ENCODE measurements around the gene MAD1L1.

The MAD1L1 gene

GRCh38 chr7:1901431-1902210 is 331.1 kb downstream of the MAD1L1 start:
- DNase-seq (ENCODE audit: low read depth in 2 of 3, low spot score in 1 of 3) = no peak

- DNase-seq (ENCODE audit: low read depth in 2 of 3, low spot score in 1 of 3) = no peak
Observed at GRCh38 chr7:1900847-1901246, 331.9 kb downstream of the MAD1L1 start.

GRCh38 chr7:1899951-1900762 is 332.6 kb downstream of the MAD1L1 start:
- no peak for DNase-seq (ENCODE audit: low read depth in 2 of 3, low spot score in 1 of 3)

DNA sequence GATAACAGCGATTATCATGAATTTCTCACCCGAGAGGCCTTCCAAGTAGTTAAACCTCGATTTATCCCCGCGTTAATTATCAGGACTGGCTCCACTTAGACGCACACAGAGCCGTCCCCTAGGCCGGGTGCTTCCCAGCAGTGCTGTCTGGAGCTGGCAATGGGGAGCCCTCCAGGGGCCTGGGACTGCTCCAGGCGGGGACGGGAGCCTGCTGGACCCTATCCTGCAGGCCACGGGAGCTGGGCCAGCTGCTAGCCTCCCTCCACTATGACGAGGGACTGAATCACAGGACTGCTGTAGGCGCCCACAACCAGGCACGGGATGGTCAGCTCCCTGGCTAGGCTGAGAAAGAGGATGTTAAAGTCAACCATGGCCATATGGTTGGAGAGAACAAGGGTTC is 333.5 kb downstream of the MAD1L1 start:
- DNase-seq (ENCODE audit: low read depth in 2 of 3, low spot score in 1 of 3) = no peak

GRCh38 chr7:1898628-1899185 is 334.0 kb downstream of the MAD1L1 start:
- no peak for DNase-seq (ENCODE audit: low read depth in 2 of 3, low spot score in 1 of 3)

DNA sequence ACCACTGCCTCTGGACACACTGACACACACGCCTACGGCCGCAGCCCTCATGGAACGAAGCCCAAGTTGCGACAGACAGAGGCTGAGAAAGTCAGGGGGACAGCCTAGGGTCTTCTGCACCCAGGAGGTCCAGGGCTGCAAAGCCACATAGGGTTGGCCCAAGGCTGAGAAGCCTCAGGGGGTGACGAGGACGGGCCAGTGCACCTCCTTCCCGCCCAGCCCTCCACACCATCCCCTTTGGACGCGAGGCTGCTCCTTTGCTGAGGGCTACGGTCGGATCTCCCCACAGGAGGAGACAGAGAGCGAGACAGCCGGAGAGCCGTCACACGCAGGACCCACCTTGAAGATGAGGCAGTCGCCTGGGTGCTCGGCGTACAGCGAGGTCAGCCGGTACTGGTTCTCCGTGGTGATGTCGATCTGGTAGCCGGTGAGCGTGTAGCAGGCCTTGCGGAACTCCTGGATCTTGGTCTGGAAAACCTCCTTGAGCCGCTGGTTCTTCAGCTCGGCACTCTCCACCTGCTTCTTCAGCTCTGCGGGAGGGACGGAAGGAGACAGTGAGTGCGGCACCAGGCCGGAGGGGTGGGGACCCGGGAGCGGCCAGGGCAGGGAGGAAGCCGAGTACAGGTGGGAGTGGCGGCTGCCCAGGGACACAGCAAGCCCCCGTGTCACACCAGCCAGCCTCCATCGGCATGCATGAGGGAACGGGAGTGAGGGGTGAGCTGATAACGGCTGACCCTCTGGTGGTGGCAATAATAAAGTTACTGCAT is 334.7 kb downstream of the MAD1L1 start:
- no peak for DNase-seq (ENCODE audit: low read depth in 2 of 3, low spot score in 1 of 3)

DNA sequence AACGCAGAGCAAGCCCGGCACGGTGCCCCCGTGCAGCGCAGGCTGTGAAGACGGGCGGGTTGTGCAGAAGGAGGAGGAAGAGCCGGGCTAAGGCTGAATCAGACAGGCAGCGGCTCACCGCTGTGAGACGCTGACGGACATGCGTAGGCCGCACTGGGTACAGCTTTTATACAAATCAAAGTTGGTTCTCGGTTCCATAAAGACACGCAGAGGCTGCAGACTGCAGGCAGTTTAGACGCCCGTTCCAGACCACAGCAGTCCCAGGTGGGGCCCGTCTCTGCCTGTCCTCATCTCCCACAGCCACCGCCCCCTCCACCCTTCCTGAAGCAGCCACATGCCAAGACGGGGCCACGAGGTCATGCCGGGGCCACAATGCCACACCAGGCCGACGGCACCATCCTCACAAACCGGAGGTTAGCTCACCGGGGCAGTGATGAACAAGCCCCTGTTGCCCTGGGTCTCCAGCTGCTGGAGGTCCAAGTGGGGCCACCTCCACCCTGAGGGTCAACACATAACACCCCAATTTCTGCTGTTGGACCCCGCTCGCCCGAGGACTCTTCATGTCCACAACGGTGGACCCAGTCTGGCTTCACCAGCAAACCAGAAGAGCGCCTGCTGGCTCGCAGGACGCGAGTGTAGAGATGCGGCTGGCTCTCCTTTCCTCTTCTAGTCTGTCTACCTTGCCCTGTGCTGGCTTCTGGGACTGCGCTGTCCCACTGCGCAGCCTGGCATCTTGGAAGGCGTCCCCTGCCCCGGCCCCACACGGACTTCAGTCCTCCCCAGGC is 335.5 kb downstream of the MAD1L1 start:
- no peak for DNase-seq (ENCODE audit: low read depth in 2 of 3, low spot score in 1 of 3)

DNA sequence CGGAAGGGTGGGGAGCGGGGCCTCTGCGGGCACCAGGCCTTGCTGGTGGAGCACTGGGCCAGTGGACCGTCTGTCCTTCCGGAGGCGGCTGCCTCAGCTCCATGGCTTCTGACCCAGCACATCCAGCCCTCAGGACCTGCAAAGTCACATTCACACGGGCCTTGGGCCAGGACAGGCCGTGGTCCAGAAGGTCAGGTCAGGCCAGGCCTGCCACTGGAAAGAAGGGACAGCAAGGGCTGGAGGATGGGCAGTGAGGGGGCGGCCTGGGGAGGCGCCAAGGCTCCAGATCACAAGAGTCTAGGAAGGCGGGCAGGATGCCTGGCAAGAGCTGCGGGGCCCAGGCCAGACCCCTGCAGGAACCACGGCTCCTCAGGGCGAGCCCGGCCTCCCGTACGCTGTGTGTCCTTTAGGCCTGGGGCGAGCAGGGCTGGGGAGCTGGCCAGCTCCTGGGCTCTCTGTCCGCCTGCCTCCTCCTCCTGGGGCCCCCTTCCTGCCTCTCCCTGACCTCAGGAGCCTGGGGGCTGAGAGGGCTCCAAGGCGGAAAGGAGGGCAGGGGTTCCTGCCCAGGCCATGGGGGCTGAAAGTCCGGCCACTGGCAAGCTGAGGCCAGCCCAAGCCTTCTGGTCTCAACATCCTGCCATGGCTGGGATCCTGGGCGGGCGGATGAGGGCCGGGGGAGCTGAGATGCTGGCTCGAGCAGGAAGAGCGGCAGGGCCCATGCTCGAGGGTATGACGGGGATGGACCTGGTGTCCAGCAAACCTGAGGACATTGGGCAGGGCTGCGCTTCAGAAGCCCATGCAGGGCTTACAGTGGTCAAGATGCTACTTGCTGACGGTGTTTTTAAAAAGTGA is 336.9 kb downstream of the MAD1L1 start:
- DNase-seq (ENCODE audit: low read depth in 2 of 3, low spot score in 1 of 3) = no peak

GRCh38 chr7:1894906-1895663 is 337.7 kb downstream of the MAD1L1 start:
- DNase-seq (ENCODE audit: low read depth in 2 of 3, low spot score in 1 of 3) = no peak

DNA sequence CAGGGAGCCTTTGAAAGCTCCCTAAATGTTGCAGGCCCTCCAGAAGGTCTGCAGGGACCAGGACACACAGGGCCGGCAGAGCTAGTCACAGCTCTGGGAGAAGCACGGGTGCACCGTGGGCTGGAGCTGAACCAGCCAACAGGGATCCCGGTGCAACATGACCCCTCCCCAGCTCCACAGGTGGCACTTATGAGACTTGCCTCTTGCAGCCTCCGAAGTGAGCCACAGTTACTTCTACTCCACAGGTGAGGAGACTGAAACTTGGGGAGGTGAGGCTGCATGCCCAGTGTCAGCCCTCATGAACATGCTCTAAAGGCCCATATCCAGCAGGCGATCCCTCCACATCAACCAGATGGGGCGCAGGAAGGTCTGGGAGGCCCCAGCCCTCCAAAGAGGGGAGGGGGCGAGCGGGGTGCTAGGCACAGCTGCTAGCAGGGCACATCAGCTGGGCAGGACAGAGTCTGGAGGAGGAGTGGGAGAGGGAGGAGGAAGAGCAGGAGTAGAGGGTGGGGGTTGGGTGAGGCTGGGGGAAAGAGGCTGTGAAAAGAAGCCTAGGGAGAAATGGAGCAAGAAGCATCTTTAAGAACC is 338.3 kb downstream of the MAD1L1 start:
- no peak for DNase-seq (ENCODE audit: low read depth in 2 of 3, low spot score in 1 of 3)

- no peak for DNase-seq (ENCODE audit: low read depth in 2 of 3, low spot score in 1 of 3)
Observed at GRCh38 chr7:1893451-1893850, 339.3 kb downstream of the MAD1L1 start.

GRCh38 chr7:1893036-1893435 is 339.7 kb downstream of the MAD1L1 start:
- no peak for DNase-seq (ENCODE audit: low read depth in 2 of 3, low spot score in 1 of 3)

DNA sequence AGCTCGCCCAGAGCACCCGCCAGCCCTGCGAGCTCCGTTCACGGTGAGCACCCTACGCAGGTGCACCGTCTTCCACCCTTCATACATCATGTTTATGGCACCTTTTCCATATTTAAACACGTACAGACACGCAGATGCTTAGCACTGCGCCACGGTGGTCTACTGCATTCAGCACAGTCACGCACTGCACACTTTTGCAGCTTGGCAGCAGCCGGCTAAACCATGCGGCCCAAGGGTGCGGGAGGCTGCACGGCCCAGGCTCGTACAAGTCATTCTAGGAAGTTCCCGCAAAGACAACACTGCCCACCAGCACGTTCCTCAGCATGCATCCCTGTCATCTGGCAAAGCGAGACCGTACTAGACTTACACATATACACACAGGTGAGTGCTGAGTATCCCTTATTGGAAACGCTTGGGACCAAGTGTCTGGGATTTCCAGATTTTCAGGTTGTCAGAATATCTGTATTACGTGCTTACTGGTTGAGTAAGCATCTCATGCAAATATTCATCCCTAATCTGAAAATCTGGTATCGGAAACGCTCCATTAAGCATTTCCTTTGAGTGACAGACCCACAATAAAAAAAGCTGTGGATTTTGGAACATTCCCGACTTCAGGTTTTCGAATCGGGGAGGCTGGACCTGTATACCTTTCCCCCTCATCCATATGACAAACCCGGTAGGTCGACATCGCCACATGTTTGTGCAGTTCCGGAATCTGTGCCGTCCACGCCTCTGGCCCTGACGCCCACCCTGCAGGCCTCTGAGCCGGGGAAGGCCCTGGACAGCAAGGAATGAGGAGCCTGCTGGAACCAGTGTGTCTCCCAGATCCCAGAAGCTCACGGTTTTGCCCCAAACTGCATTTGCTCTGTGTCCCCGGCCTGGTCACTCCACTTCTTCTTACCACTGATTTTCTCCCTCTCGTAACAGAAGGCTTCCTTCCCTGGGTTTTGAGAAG is 340.5 kb downstream of the MAD1L1 start:
- DNase-seq (ENCODE audit: low read depth in 2 of 3, low spot score in 1 of 3) = no peak

DNA sequence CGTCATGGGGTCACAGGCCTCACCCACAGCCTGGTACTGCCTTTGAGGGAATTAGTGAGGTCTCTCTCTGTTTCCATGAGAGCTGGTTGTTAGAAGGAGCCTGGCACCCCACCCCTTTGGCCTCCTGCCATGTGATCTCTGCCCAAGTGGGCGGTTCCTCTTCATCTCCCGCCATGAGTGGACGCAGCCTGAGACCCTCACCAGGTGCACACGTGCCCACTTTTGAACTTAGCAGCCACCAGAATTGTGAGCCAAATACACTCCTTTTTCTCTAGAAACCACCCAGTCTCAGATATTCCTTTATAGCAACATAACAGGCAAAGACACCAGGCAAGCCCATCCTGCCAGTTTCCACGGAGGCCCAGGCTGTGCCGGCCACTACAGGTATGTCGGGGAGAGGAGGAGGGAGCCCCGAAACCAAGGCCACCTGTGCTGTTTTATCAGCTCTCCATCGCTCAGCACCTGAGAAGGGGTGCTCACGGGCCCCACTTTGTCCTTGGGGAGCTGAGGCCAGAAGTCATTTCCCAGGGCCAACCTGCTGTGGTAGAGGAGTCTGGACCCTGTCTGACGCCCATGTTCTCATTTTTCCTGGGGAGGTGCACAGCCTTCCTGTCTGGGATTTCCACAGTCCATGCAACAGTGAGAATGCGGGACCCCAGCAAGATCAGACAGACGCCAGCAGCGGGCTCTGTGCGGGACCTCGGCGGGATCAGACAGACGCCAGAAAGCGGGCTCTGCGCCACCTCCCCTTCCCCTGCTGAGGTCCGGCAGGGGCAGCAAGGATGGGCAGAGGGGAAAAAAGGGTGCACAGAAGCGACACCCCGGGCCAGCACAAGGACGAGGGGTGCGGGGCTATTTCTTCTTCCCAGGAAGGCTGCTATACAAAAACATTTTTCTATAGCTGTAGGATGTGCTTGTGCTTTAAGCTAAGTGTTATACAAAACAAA is 342.2 kb downstream of the MAD1L1 start:
- DNase-seq (ENCODE audit: low read depth in 2 of 3, low spot score in 1 of 3) = no peak

GRCh38 chr7:1889556-1890181 is 343.1 kb downstream of the MAD1L1 start:
- DNase-seq (ENCODE audit: low read depth in 2 of 3, low spot score in 1 of 3) = no peak

DNA sequence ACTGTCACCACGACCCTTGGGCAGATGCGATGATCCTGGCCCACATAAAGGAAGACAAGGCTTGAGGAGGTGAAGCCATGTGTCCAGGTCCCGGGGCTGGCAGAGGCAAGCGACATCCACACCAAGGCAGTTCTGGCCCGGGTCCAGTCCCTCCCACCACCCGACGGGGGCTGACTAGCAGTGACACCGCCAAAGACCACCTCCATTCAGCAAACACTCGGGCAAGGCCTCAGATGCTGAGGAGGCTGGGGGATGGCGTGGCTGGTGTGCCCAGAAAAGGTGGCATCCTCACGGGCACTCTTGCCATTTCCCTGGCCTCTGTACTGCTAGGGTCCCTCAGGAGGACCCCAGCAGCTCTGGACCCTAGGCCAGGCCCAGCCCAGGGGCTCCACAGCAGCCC is 343.7 kb downstream of the MAD1L1 start:
- no peak for DNase-seq (ENCODE audit: low read depth in 2 of 3, low spot score in 1 of 3)

Measured in stimulated activated CD4-positive, alpha-beta T cell treated with anti-CD3 and anti-CD28 coated beads, Interleukin-12 subunit alpha, Interleukin-12 subunit beta, amount 100 ng/mL, for 48 hours (primary cell).